SK-N-SH (cell line): ENCODE results near the gene SPATA32.

Experiments used
- CTCF ChIP-seq: fragments of 200-600 bp; sonication (generic); IDR thresholded peaks from 2 replicates; pipeline ENCODE4 v1.6.1; 2017; ENCODE audit warnings: antibody characterized with exemption, mild to moderate bottlenecking, moderate library complexity
- EZH2phosphoT487 ChIP-seq: fragments of 200-600 bp; sonication (generic); IDR thresholded peaks from 2 replicates; pipeline ENCODE4 v1.6.1; 2017; ENCODE audit warnings: low read depth, mixed run types, mild to moderate bottlenecking, antibody characterized with exemption, moderate library complexity, borderline replicate concordance
- IRF3 ChIP-seq: fragments of 150-350 bp; IDR thresholded peaks from 2 replicates; pipeline ENCODE4 v1.6.1; 2016; ENCODE audit warnings: mild to moderate bottlenecking, low read depth, low read length
- JUND ChIP-seq: IDR thresholded peaks from 2 replicates; pipeline ENCODE4 v1.4.0; 2012
- MXI1 ChIP-seq: IDR thresholded peaks from 2 replicates; pipeline ENCODE4 v1.6.1; 2012; ENCODE audit warnings: mild to moderate bottlenecking, low read depth, low read length, improper control_type of control experiment
- POLR2AphosphoS5 ChIP-seq: IDR thresholded peaks from 2 replicates; pipeline ENCODE4 v1.6.1; 2012; ENCODE audit warnings: low read depth, low read length
- RAD21 ChIP-seq: IDR thresholded peaks from 2 replicates; pipeline ENCODE4 v1.6.1; 2012; ENCODE audit warnings: mild to moderate bottlenecking, low read length
- REST ChIP-seq: IDR thresholded peaks from 2 replicates; pipeline ENCODE4 v1.6.1; 2012; ENCODE audit warnings: mild to moderate bottlenecking, low read depth, low read length, moderate library complexity
- RFX5 ChIP-seq: IDR thresholded peaks from 2 replicates; pipeline ENCODE4 v1.6.1; 2012; ENCODE audit warnings: mild to moderate bottlenecking, improper control_type of control experiment, low read length
- SIN3A ChIP-seq: IDR thresholded peaks from 2 replicates; pipeline ENCODE4 v1.6.1; 2012; ENCODE audit warnings: low read depth, mild to moderate bottlenecking, low read length, moderate library complexity, borderline replicate concordance
- TCF12 ChIP-seq: IDR thresholded peaks from 2 replicates; pipeline ENCODE4 v1.4.0; 2012
- USF2 ChIP-seq: fragments of 150-350 bp; IDR thresholded peaks from 2 replicates; pipeline ENCODE4 v1.6.1; 2017; ENCODE audit warnings: antibody characterized with exemption, low read length, low read depth, borderline replicate concordance

- TF ChIP-seq TCF12 (no peak), REST (no peak), CTCF (no peak), POLR2AphosphoS5 (no peak), SIN3A (no peak), RFX5 (no peak), RAD21 (no peak), EZH2phosphoT487 (no peak), USF2 (no peak), JUND (no peak), MXI1 (no peak), IRF3 (no peak)
Measured at GRCh38 chr17:45224671-45225050, 37.2 kb downstream of the SPATA32 start.
